GM23338 (cell line): ENCODE results near the gene CLUH. TPM values are rescaled to one million over a fixed set of nuclear protein-coding genes. Genes with fewer than 3 reads are reported as not detected.
A peak's percentile ranks its signal among the peaks of the same experiment; 100 is the strongest.

Source experiments
- ATAC-seq: fragments of 200-7000 bp; cut with Tn5 transposase; 3 replicates; pipeline ENCODE4 v1.9.1; 2020
- DNase-seq: peaks from one replicate; pipeline ENCODE4 v3.0.0-alpha.2; 2015; ENCODE audit warnings: low spot score
- H2AFZ ChIP-seq: fragments of 200-600 bp; sonication (generic); 2 replicates; pipeline ENCODE4 v1.8.0; 2016; ENCODE audit warnings: antibody characterized with exemption, mild to moderate bottlenecking, moderate library complexity
- H3F3A ChIP-seq: fragments of 200-600 bp; sonication (generic); replicated peaks from 2 replicates; pipeline ENCODE4 v1.8.0; 2017; ENCODE audit warnings: antibody characterized with exemption, mixed run types, low read depth
- H3K27ac ChIP-seq: fragments of 200-600 bp; sonication (generic); 2 replicates; pipeline ENCODE4 v1.6.1; 2016; ENCODE audit warnings: low read depth
- H3K27me3 ChIP-seq: fragments of 200-600 bp; sonication (generic); 2 replicates; pipeline ENCODE4 v1.8.0; 2016; ENCODE audit warnings: mild to moderate bottlenecking, mixed run types, moderate library complexity; ENCODE audit not compliant: insufficient read depth
- H3K36me3 ChIP-seq: fragments of 200-600 bp; sonication (generic); 2 replicates; pipeline ENCODE4 v1.8.0; 2016; ENCODE audit warnings: mild to moderate bottlenecking; ENCODE audit not compliant: insufficient read depth
- H3K4me1 ChIP-seq: fragments of 200-600 bp; sonication (generic); 2 replicates; pipeline ENCODE4 v1.8.0; 2016; ENCODE audit warnings: mild to moderate bottlenecking, moderate library complexity; ENCODE audit not compliant: insufficient read depth
- H3K4me2 ChIP-seq: fragments of 200-600 bp; sonication (generic); 2 replicates; pipeline ENCODE4 v1.7.1; 2017; ENCODE audit warnings: mixed run types
- H3K4me3 ChIP-seq: fragments of 200-600 bp; sonication (generic); 2 replicates; pipeline ENCODE4 v1.6.1; 2016; ENCODE audit warnings: mixed run types
- H3K79me2 ChIP-seq: fragments of 200-600 bp; sonication (generic); replicated peaks from 2 replicates; pipeline ENCODE4 v1.8.0; 2017; ENCODE audit warnings: mild to moderate bottlenecking; ENCODE audit not compliant: insufficient read depth
- H3K9me2 ChIP-seq: fragments of 200-600 bp; sonication (generic); 2 replicates; pipeline ENCODE4 v1.8.0; 2017; ENCODE audit not compliant: insufficient read depth
- H4K20me1 ChIP-seq: fragments of 200-600 bp; sonication (generic); replicated peaks from 2 replicates; pipeline ENCODE4 v1.8.0; 2017; ENCODE audit warnings: mild to moderate bottlenecking; ENCODE audit not compliant: insufficient read depth
- H3K27ac Mint-ChIP-seq: 2 replicates; pipeline ENCODE4 v1.8.0; 2020; ENCODE audit warnings: inconsistent platforms, mild to moderate bottlenecking, moderate library complexity, mixed read lengths
- H3K27me3 Mint-ChIP-seq: 3 replicates; pipeline ENCODE4 v1.8.0; 2022; ENCODE audit warnings: low read depth, mild to moderate bottlenecking, moderate library complexity, mixed read lengths, inconsistent platforms; ENCODE audit not compliant: insufficient read depth, poor library complexity
- H3K36me3 Mint-ChIP-seq: 3 replicates; pipeline ENCODE4 v1.8.0; 2021; ENCODE audit warnings: low read depth, mild to moderate bottlenecking, inconsistent platforms, moderate library complexity, mixed read lengths
- H3K4me1 Mint-ChIP-seq: 3 replicates; pipeline ENCODE4 v1.8.0; 2020; ENCODE audit warnings: mild to moderate bottlenecking, inconsistent platforms, mixed read lengths
- H3K4me3 Mint-ChIP-seq: 3 replicates; pipeline ENCODE4 v1.8.0; 2021; ENCODE audit warnings: moderate library complexity, mild to moderate bottlenecking, inconsistent platforms, mixed read lengths
- H3K9me3 Mint-ChIP-seq: 3 replicates; pipeline ENCODE4 v1.8.0; 2020; ENCODE audit warnings: moderate library complexity, mild to moderate bottlenecking, inconsistent platforms, mixed read lengths
- CTCF ChIP-seq, 2 experiments: fragments of 200-600 bp in 1 of 2; sonication (generic) in 1 of 2; conservative IDR thresholded peaks; 2 replicates each; pipeline versions ENCODE4 v1.5.1 to v1.6.1; 2016 to 2017; ENCODE audit warnings: antibody characterized with exemption in 2 of 2, low read depth in 2 of 2, mild to moderate bottlenecking in 2 of 2, moderate library complexity in 1 of 2
- EZH2 ChIP-seq: fragments of 200-600 bp; sonication (generic); IDR thresholded peaks from one replicate; pipeline ENCODE4 v1.8.0; 2017; ENCODE audit warnings: antibody characterized with exemption, mild to moderate bottlenecking, low read depth; ENCODE audit not compliant: unreplicated experiment
- EZH2phosphoT487 ChIP-seq: fragments of 200-600 bp; sonication (generic); IDR thresholded peaks from one replicate; pipeline ENCODE4 v1.8.1; 2018; ENCODE audit warnings: antibody characterized with exemption; ENCODE audit not compliant: unreplicated experiment
- JUNB ChIP-seq: IDR thresholded peaks from one replicate; pipeline ENCODE4 v1.6.1; 2016; ENCODE audit warnings: antibody characterized with exemption; ENCODE audit not compliant: unreplicated experiment
- POLR2AphosphoS5 ChIP-seq: IDR thresholded peaks from 2 replicates; pipeline ENCODE4 v1.6.1; 2016; ENCODE audit warnings: antibody characterized with exemption, low read depth
- REST ChIP-seq: IDR thresholded peaks from one replicate; pipeline ENCODE4 v1.6.1; 2018; ENCODE audit warnings: antibody characterized with exemption; ENCODE audit not compliant: unreplicated experiment
- STAT1 ChIP-seq: IDR thresholded peaks from one replicate; pipeline ENCODE4 v1.6.1; 2016; ENCODE audit warnings: antibody characterized with exemption; ENCODE audit not compliant: unreplicated experiment
- ZNF331 ChIP-seq: fragments of 250-450 bp; sonication (Bioruptor Pico); IDR thresholded peaks from 2 replicates; pipeline ENCODE4 v1.5.0; 2020; ENCODE audit warnings: low read depth, mild to moderate bottlenecking, moderate library complexity
- polyA plus RNA-seq: library from polyadenylated mRNA; unstranded; fragments of >200 nt; fragmentation: Nextera tagmentation; extraction: Ambion mirVana; gene quantifications from 2 replicates; pipeline ENCODE4 v1.2.1, GENCODE V29; 2016
- total RNA-seq: library from RNA; depleted of rRNA; stranded (reverse); fragments of >200 nt; shearing (Covaris generic); gene quantifications from 2 replicates; pipeline ENCODE4 v1.2.3, GENCODE V29; 2014

CLUH gene
- total and polyA plus RNA-seq, 2 experiments from 2014 or later: 23.5 to 90.0 TPM

GRCh38 chr17:2693561-2694380 is 17.8 kb downstream of the CLUH start (continued):
- TF ChIP-seq REST: no peak
- TF ChIP-seq EZH2phosphoT487: no peak
- TF ChIP-seq STAT1: no peak
- no peak for TF ChIP-seq JUNB
- TF ChIP-seq ZNF331 (CRISPR knock-in tag): no peak

- Mint-ChIP-seq H3K36me3 (peaks cover 18% of the 10 kb centered on the region), H3K27me3 (peaks cover 18% of the 10 kb centered on the region), H3K9me3 (no peaks in the 10 kb centered on the region), H3K27ac (no peak overlapping the region), H3K4me3 (no peak overlapping the region), H3K4me1 (peaks cover 7% of the 10 kb centered on the region; the same call in 2 of the 3 replicates)
- Histone ChIP-seq H3K36me3 (no peaks in the 10 kb centered on the region), H2AFZ (no peak overlapping the region), H4K20me1 (peaks cover 5% of the 10 kb centered on the region), H3K27me3 (no peaks in the 10 kb centered on the region), H3K27ac (no peak overlapping the region), H3K79me2 (no peaks in the 10 kb centered on the region), H3F3A (peaks cover 16% of the 10 kb centered on the region), H3K4me2 (peak overlapping the region; percentile 81; the same call in 1 of the 2 replicates), H3K9me2 (no peaks in the 10 kb centered on the region), H3K4me1 (peaks cover 5% of the 10 kb centered on the region; the same call in 1 of the 2 replicates), H3K4me3 (peak overlapping the region; percentile 54; the same call in 1 of the 2 replicates)
- ATAC-seq: peak; percentile 2; the same call in 1 of the 3 replicates
- TF ChIP-seq EZH2phosphoT487 (no peak), STAT1 (no peak)
- no peak for DNase-seq
These were observed 18.8 kb downstream of the CLUH start for GRCh38 chr17:2692781-2693135.

- Histone ChIP-seq H3K27ac (peak overlapping the region; percentile 87), H2AFZ (0 out of 2 replicates have a peak overlapping the region, but pooled peaks have one; percentile 18), H3K4me2 (peak overlapping the region; percentile 81), H3K36me3 (no peaks in the 10 kb centered on the region), H3F3A (peaks cover 16% of the 10 kb centered on the region), H3K27me3 (no peaks in the 10 kb centered on the region), H3K9me2 (no peaks in the 10 kb centered on the region), H3K4me3 (peak overlapping the region; percentile 54), H3K4me1 (peaks cover 5% of the 10 kb centered on the region; the same call in 1 of the 2 replicates), H3K79me2 (no peaks in the 10 kb centered on the region), H4K20me1 (peaks cover 5% of the 10 kb centered on the region)
- H3K9me3 Mint-ChIP-seq: no peaks in the 10 kb centered on the region
- peak; percentile 78 for DNase-seq
- peak; percentile 56 for ATAC-seq
- peaks cover 8% of the 10 kb centered on the region; the same call in 2 of the 3 replicates for H3K4me1 Mint-ChIP-seq
- peaks cover 21% of the 10 kb centered on the region for H3K27me3 Mint-ChIP-seq
- peak in 1 of 2 experiments; percentile 37; a peak in 2 of 4 replicates for TF ChIP-seq CTCF (conservative IDR thresholded peaks at IDR 0.05; ENCODE audit: low read depth in 2 of 2)
- peak; percentile 68 for TF ChIP-seq POLR2AphosphoS5
- TF ChIP-seq EZH2: no peak
- no peak for TF ChIP-seq REST
- H3K36me3 Mint-ChIP-seq: peaks cover 18% of the 10 kb centered on the region
- peak overlapping the region; percentile 75 for H3K27ac Mint-ChIP-seq
- H3K4me3 Mint-ChIP-seq: peak overlapping the region; percentile 54; the same call in 1 of the 3 replicates
These were observed 19.4 kb downstream of the CLUH start for GRCh38 chr17:2691965-2692780.
